Activated CD4-positive, alpha-beta T cell treated with anti-CD3 and anti-CD28 coated beads for 24 hours (primary cell): ENCODE data around the gene APBB1IP.
A peak's percentile ranks its signal among the peaks of the same experiment; 100 is the strongest.
"Not testable (repeated sequence)": the region's sequence is repeated elsewhere in the genome, so short reads cannot be mapped to it uniquely, and the experiment has no call there.

Experiments used
- DNase-seq, 2 donors: peaks; one replicate each; pipeline ENCODE4 v3.0.0-alpha.2; 2020; ENCODE audit warnings: low read depth in 2 of 2

Gene APBB1IP

GRCh38 chr10:26477501-26477900 lies 39.4 kb downstream of the APBB1IP start:
- DNase-seq, result no peak

DNA sequence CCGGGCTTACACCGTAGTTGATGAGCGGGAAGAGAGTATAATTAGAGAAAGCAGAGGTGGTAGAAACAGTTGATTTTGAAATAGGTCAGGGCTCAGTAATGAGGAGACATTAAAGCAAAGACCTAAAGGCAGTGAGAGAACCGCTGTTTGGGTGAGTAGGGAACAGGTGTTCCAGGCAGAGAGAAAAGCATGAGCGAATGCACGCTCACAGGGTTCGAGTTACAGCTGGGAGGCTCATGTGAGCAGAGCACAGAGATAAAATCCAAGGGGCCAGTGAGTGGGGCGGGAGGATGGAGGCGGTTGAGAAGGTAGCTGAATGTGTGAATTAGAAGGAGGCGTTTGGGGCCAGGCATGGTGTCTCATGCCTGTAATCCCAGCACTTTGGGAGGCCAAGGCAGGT lies 39.9 kb downstream of the APBB1IP start:
- no peak for DNase-seq

- DNase-seq, result no peak
Observed at GRCh38 chr10:26479766-26480492, 41.8 kb downstream of the APBB1IP start.

GRCh38 chr10:26481315-26481692 lies 43.2 kb downstream of the APBB1IP start:
- DNase-seq, result no peak

- no peak for DNase-seq
Observed at GRCh38 chr10:26481914-26482550, 43.9 kb downstream of the APBB1IP start.

GRCh38 chr10:26483554-26483953 lies 45.4 kb downstream of the APBB1IP start:
- DNase-seq, result no peak

DNA sequence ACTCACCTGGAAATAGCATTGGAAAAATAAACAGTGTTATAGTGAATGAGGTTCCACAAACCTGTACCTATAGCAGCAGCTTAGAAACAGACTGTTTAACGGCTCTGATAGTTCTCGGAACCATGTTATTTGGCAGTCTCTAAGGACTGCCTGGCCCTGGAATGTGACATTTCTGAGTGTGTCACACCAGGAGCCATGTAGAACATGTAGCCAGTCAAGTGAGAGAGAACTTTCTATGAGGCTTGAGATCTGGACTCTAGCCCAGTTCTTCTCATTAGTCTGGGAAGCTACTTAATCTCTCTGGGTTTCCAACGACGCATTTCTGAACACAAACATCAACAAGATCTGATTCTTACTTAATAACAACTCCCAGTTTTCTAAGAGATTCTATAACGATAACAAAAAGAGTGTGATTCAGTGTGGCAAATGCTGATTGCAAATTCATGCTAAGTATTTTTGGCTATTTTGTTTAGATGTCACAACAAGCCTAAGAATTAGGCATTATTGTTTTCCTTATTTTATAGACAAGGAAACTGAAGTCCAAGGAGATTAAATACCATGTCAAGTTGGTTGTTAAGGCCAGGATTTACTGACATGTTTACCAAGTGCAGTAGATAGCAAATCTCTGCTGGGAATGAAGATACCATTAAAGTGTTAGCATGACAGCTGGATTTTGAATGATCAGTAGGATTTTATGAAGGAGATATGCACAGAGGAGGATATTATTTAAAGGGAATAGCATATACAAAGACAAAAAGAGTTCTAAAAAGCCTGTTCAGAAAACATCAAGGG lies 47.2 kb downstream of the APBB1IP start:
- DNase-seq, result no peak

DNA sequence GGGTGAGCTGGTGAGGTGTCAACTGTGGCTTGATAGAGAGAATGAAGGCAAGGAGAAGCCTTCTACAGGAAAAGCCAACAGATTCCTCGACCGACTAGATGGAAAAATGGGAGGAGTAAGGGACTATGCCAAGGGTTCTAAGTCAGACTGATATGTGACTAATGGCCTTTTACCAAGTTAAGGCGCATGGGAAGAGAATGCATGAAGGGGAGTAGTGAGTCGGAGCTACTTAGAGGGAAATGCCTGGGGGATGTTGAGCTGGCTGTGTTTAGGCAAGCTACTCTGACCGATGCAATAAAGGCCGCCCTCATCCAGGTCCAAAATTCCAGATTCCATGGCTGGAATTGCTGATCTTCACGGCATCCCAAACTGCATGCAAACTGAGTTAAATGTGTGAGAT lies 48.2 kb downstream of the APBB1IP start:
- no peak for DNase-seq

GRCh38 chr10:26486990-26487850 lies 49.1 kb downstream of the APBB1IP start:
- peak; percentile 40 to 62 for DNase-seq

DNA sequence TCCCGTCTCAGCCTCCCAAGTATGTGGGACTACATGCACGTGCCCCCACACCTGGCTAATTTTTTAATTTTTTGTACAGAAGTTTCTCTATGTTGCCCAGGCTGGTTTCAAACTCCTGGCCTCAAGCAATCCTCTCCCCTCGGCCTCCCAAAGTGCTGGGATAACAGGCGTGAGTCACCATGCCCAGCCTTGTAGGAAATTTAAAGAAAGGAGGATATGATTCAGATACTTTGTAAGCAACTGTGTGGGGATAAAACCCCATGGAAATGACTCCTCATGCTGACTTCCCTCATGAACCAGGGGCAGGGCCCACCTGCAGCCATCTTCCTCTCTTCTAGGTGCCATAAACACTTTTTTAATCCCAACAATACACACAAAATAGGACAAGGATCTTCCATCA lies 50.2 kb downstream of the APBB1IP start:
- DNase-seq, result peak in 1 of 2 donors; percentile 22

DNA sequence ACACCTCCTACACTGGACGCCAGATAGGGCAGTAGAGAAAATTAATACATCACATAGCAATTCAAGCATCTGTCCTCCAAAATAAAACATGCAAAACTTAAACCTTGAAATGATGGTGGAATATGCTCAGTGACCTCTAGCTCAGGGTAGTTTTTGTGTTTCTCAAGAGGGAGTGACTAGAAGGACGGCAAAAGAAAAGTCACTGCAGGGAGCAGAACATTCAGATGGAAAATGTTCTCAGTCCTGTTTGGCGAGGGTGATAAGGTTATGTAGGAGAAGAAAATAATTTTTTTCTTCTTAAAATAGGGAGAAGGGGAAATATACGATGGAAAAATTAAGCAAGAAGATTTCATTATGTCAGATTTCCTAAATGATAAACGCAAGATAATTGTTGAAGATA lies 50.9 kb downstream of the APBB1IP start:
- DNase-seq, result no peak

- not testable (repeated sequence) for DNase-seq
Observed at GRCh38 chr10:26490367-26490766, 52.2 kb downstream of the APBB1IP start.

DNA sequence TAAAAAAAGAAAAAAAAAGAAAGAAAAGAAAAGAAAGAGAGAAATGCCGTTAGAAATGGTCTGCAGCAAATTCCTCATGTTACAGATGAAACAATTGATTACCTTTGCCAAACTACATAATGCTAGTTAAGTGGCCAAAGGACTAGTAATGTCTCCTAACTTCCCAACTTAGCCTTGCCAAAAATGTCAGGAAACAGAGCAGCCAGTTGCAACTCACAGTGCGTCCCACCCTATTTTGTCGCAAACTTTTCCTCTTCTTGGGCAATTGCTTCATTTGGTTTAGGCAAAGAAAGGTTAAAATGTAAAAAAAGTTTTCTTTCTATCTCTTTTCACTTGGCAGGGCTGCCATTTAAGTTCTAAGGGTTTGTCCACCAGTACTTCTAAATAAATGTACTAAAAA lies 53.1 kb downstream of the APBB1IP start:
- no peak for DNase-seq

DNA sequence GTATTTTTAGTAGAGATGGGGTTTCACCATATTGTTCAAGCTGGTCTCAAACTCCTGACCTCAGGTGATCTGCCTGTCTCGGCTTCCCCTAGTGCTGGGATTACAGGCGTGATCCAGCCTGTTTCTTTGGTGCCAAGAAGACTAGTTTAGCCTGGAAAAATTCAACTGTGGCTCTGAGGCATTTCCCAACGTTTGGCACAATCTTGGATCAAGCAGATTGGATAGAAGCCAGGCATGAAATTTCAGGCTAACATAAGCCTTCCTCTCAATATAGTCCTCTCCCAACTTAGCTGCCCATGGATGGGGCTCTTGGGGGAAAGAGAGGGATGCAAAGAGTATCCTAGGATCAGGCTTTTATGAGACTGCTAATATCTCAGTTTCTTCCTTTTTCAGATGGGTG lies 53.8 kb downstream of the APBB1IP start:
- DNase-seq, result no peak

DNA sequence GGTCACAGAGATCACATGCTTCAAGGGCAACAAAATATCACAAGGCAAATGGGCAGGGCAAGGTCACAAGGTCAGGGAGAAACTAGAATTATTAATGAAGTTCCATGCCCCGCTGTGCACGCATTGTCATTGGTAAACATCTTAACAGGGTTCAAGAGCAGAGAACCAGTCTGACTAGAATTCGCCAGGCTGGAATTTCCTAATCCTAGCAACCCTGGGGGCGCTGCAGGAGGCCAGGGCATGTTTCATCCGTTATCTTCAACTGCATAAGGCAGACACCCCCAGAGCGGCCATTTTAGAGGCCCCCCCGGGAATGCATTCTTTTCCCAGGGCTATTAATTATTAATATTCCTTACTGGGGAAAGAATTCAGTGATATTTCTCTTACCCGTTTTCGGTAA lies 54.6 kb downstream of the APBB1IP start:
- not testable (repeated sequence) for DNase-seq

DNA sequence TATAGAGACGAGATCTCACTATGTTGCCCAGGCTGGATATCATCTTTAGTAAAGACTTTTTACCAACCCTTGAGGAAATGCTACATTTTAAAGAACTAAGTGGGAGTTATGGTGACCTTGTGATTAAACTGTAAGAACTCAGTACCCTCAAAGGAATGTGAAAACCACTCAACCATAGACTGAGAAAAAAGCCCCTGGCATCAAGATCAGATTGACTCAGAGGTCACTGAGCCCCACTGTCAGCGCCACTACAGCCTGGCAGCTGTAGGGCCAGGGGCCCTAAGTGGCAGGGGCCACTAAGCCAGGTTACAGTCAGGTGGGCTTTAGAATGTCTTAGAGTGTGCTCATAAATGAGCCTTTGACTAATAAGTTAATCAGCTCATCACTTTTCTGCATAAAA lies 55.9 kb downstream of the APBB1IP start:
- DNase-seq, result no peak

DNA sequence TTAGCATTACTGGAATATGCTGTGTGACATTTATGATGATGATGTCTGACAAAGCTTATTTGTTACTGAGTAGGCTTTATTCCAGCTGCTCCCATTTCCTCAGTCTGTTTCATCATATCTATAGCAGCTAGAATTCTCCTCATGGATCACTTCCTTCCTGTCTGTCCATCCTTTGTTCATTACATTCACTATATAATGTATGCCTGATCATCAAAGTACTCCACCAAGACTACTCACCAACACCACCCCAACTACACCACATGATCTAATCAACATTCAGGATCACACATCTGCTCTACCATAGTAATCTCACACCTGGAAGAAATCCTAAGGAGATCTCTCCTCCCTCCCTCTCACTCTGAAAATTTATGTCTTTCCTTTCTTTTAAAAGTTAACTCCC lies 61.3 kb downstream of the APBB1IP start:
- no peak for DNase-seq

GRCh38 chr10:26502986-26503385 lies 64.8 kb downstream of the APBB1IP start:
- DNase-seq, result no peak

- DNase-seq, result no peak
Observed at GRCh38 chr10:26503911-26504310, 65.8 kb downstream of the APBB1IP start.

DNA sequence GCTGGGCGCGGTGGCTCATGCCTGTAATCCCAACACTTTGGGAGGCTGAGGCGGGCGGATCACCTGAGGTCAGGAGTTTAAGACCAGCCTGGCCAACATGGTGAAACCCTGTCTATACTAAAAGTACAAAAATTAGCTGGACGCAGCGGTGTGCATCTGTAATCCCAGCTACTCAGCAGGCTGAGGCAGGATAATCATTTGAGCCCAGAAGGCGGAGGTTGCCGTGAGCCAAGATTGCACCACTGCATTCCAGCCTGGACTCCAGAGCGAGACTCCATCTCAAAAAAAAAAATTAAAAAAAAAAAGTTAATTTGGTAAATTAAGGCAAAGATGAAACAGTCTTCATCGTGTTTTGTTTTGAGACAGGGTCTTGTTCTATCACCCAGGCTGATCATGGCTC lies 66.3 kb downstream of the APBB1IP start:
- DNase-seq, result not testable (repeated sequence)

DNA sequence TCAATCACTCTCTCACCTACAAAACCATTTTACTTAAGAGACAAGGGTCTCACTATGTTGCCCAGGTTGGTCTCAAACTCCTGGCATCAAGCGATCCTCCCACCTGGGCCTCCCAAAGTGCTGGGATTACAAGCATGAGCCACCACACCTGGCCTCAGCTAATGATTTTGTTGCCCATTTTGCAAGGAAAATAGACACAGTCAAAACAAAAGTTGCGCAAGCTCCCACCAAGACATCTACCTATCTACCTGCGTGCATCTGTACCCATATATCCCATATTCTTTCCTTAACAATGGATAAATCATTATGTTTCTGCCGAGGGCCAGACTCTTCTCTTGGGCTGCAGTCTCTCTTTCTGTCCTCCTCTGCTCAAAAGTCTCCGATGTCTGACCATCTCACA lies 67.3 kb downstream of the APBB1IP start:
- no peak for DNase-seq

DNA sequence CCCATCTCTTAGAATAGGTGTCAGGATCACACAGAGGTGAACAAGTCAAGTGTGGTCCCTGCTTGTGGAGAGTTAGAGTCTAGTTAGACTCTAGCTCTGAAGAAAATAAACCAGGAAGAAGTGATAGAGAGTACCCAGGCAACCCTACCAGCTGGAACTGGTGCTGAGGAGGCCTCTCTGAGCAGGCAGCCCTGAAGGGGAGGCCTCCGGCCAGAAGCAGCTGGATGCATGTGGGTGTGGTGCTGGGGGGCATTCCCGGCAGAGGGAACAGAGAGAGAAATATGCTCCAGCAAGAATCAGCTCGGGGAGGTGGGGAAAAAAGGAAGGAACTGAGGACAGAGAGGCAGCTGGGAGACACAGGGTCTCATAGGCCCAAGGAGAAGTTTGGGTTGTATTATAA lies 68.6 kb downstream of the APBB1IP start:
- no peak for DNase-seq
